Astrocyte (in vitro differentiated cells and primary cell): ENCODE data around the gene RPS5. TPM values are rescaled to one million over a fixed set of nuclear protein-coding genes. Genes with fewer than 3 reads are reported as not detected.
A peak's percentile ranks its signal among the peaks of the same experiment; 100 is the strongest.

Experiments
- DNase-seq: peaks from one replicate; pipeline ENCODE4 v3.0.0-alpha.2; 2010; ENCODE audit warnings: low read depth
- FAIRE-seq: peaks from 2 replicates; lab custom pipeline; 2011; peaks lifted over from hg19 to GRCh38; lab: Jason Lieb, UNC
- H2AFZ ChIP-seq: 2 replicates; pipeline ENCODE4 v1.6.0; 2012; ENCODE audit warnings: low read depth, low read length, inconsistent platforms
- H3K27ac ChIP-seq: 2 replicates; pipeline ENCODE4 v1.5.1; 2011; ENCODE audit warnings: low read depth, low read length, inconsistent platforms
- H3K27me3 ChIP-seq: 2 replicates; pipeline ENCODE4 v1.6.0; 2011; ENCODE audit warnings: low read length, inconsistent platforms; ENCODE audit not compliant: insufficient read depth
- H3K36me3 ChIP-seq: 2 replicates; pipeline ENCODE4 v1.5.1; 2011; ENCODE audit warnings: low read length, inconsistent platforms; ENCODE audit not compliant: insufficient read depth
- H3K4me1 ChIP-seq: 2 replicates; pipeline ENCODE4 v1.5.1; 2011; ENCODE audit warnings: low read length, inconsistent platforms; ENCODE audit not compliant: insufficient read depth
- H3K4me2 ChIP-seq: 2 replicates; pipeline ENCODE4 v1.6.0; 2012; ENCODE audit warnings: low read length, inconsistent platforms
- H3K4me3 ChIP-seq: 2 replicates; pipeline ENCODE4 v1.5.1; 2011; ENCODE audit warnings: low read depth, mild to moderate bottlenecking, low read length, inconsistent platforms; ENCODE audit not compliant: insufficient read depth
- H3K79me2 ChIP-seq: 2 replicates; pipeline ENCODE4 v1.6.0; 2012; ENCODE audit warnings: mild to moderate bottlenecking, low read length, inconsistent platforms; ENCODE audit not compliant: insufficient read depth
- H3K9ac ChIP-seq: 2 replicates; pipeline ENCODE4 v1.6.0; 2012; ENCODE audit warnings: mild to moderate bottlenecking, low read length, inconsistent platforms
- H3K9me3 ChIP-seq: 2 replicates; pipeline ENCODE4 v1.5.1; 2012; ENCODE audit warnings: low read depth, mild to moderate bottlenecking, low read length, inconsistent platforms; ENCODE audit not compliant: insufficient read depth
- H4K20me1 ChIP-seq: 2 replicates; pipeline ENCODE4 v1.6.0; 2012; ENCODE audit warnings: low read length, inconsistent platforms; ENCODE audit not compliant: insufficient read depth
- H3K27ac Mint-ChIP-seq: one replicate; pipeline ENCODE4 v1.8.0; 2021; ENCODE audit warnings: mild to moderate bottlenecking, mixed read lengths; ENCODE audit not compliant: unreplicated experiment
- H3K27me3 Mint-ChIP-seq: one replicate; pipeline ENCODE4 v1.8.0; 2021; ENCODE audit warnings: low read depth, mixed read lengths; ENCODE audit not compliant: unreplicated experiment
- H3K36me3 Mint-ChIP-seq: one replicate; pipeline ENCODE4 v1.8.0; 2021; ENCODE audit warnings: low read depth, mixed read lengths; ENCODE audit not compliant: unreplicated experiment
- H3K4me1 Mint-ChIP-seq: one replicate; pipeline ENCODE4 v1.8.0; 2021; ENCODE audit warnings: low read depth, mixed read lengths; ENCODE audit not compliant: unreplicated experiment
- H3K4me3 Mint-ChIP-seq: one replicate; pipeline ENCODE4 v1.8.0; 2021; ENCODE audit warnings: mild to moderate bottlenecking, moderate library complexity, mixed read lengths; ENCODE audit not compliant: unreplicated experiment
- H3K9me3 Mint-ChIP-seq: one replicate; pipeline ENCODE4 v1.8.0; 2021; ENCODE audit warnings: mild to moderate bottlenecking, mixed read lengths; ENCODE audit not compliant: unreplicated experiment
- EZH2 ChIP-seq: IDR thresholded peaks from 2 replicates; pipeline ENCODE4 v1.6.1; 2012; ENCODE audit warnings: mild to moderate bottlenecking, low read length, inconsistent platforms; ENCODE audit not compliant: insufficient read depth
- total RNA-seq: library from RNA; stranded (reverse); gene quantifications from 2 replicates; pipeline ENCODE4 v1.2.1, GENCODE V29; 2021
- TF ChIP-seq, protein P1 (sequence below): IDR thresholded peaks from 2 replicates; pipeline ENCODE4 v1.5.1; 2011; ENCODE audit warnings: low read depth, mild to moderate bottlenecking, inconsistent platforms, low read length, moderate library complexity; ENCODE audit not compliant: insufficient read depth

Gene RPS5
- total RNA-seq, 1 donor from 2014 or later = 891 TPM

GRCh38 chr19:58408152-58409009 is 21.3 kb downstream of the RPS5 start, which contains the start of gene ZNF584:
Gene ZNF584, plus strand, starts transcription at chr19:58408649. Its CDS starts 499 bp downstream, at chr19:58409148.
- H3K4me2 ChIP-seq = peak within 1 kb of the TSS; percentile 93
- H4K20me1 ChIP-seq = no peaks in the 10 kb centered on the region
- FAIRE-seq = no peak
- peak within 1 kb of the TSS; percentile 74 for H3K27ac ChIP-seq
- H3K79me2 ChIP-seq = peaks cover 32% of the 10 kb centered on the region
- peak within 1 kb of the TSS; percentile 83 for H3K27ac Mint-ChIP-seq
- DNase-seq = peak; percentile 85
- H3K9me3 Mint-ChIP-seq = no peaks in the 10 kb centered on the region
- no peaks in the 10 kb centered on the region for H3K27me3 Mint-ChIP-seq
- peaks cover 15% of the 10 kb centered on the region for H3K4me1 ChIP-seq
- H3K4me3 ChIP-seq = peak within 1 kb of the TSS; percentile 75
- H3K27me3 ChIP-seq = no peaks in the 10 kb centered on the region
- no peaks in the 10 kb centered on the region for H3K36me3 ChIP-seq
- TF ChIP-seq, protein P1, sequence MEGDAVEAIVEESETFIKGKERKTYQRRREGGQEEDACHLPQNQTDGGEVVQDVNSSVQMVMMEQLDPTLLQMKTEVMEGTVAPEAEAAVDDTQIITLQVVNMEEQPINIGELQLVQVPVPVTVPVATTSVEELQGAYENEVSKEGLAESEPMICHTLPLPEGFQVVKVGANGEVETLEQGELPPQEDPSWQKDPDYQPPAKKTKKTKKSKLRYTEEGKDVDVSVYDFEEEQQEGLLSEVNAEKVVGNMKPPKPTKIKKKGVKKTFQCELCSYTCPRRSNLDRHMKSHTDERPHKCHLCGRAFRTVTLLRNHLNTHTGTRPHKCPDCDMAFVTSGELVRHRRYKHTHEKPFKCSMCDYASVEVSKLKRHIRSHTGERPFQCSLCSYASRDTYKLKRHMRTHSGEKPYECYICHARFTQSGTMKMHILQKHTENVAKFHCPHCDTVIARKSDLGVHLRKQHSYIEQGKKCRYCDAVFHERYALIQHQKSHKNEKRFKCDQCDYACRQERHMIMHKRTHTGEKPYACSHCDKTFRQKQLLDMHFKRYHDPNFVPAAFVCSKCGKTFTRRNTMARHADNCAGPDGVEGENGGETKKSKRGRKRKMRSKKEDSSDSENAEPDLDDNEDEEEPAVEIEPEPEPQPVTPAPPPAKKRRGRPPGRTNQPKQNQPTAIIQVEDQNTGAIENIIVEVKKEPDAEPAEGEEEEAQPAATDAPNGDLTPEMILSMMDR = no peak
- no peak for TF ChIP-seq EZH2
- no peaks in the 10 kb centered on the region for H3K36me3 Mint-ChIP-seq
- H2AFZ ChIP-seq = peak within 1 kb of the TSS; percentile 98
- no peaks in the 10 kb centered on the region for H3K9me3 ChIP-seq
- peaks cover 3% of the 10 kb centered on the region for H3K4me1 Mint-ChIP-seq
- peak within 1 kb of the TSS; percentile 90 for H3K4me3 Mint-ChIP-seq
- peak within 1 kb of the TSS; percentile 86 for H3K9ac ChIP-seq

DNA sequence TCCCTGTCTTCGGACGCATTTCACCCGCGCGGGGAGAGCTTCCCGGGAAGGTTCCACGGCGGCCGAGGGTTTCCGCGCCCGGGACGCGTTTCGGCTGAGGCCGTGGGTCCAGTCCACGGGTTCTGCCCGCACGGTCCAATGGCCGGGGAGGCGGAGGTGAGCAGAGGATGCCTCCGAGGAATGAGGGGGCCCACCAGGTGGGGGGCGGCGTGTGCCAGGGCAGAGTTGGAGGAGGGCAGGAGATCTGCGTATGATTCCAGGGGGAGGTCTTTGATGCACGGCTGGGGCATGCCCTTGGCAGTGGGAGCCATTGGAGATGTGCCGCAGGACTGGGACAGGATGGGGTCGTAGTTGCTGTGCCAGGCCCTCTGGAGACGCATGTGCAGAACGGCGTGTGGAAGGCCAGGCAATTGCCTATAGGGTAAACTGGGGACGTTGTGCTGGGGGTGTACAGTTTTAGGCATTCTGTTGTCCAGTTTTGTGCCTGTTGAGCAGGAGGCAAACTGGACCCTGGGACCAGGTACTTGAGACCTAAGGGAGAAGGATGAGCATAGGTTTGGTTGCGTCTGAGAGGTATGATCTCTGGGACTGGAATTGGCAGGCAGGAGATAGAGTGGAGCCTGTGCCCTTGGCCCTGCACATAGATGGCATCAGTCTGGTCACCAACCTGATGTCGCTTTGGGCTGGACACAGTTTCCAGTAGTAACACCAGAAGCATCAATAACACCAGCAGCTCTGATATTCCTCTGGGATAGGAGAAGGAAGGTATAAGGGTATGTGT is 22.1 kb downstream of the RPS5 start:
- Histone ChIP-seq H3K79me2 (peaks cover 32% of the 10 kb centered on the region), H4K20me1 (no peaks in the 10 kb centered on the region), H3K9me3 (no peaks in the 10 kb centered on the region), H3K4me3 (peak overlapping the region; percentile 75), H2AFZ (peak overlapping the region; percentile 98), H3K4me2 (peak overlapping the region; percentile 93), H3K27ac (peak overlapping the region; percentile 74), H3K9ac (peak overlapping the region; percentile 86), H3K4me1 (peaks cover 15% of the 10 kb centered on the region), H3K36me3 (no peaks in the 10 kb centered on the region), H3K27me3 (no peaks in the 10 kb centered on the region)
- Mint-ChIP-seq H3K4me1 (peaks cover 3% of the 10 kb centered on the region), H3K4me3 (peak overlapping the region; percentile 90), H3K36me3 (peaks cover 1% of the 10 kb centered on the region), H3K27me3 (no peaks in the 10 kb centered on the region), H3K27ac (peak overlapping the region; percentile 34), H3K9me3 (no peaks in the 10 kb centered on the region)
- DNase-seq (no peak), FAIRE-seq (no peak)
- no peak for TF ChIP-seq EZH2
- TF ChIP-seq, protein P1 = no peak
